IPS DF 6.9 (cell line): ENCODE measurements around the gene CEL.

Source experiments
- DNase-seq: peaks from one replicate; pipeline ENCODE4 v3.0.0-alpha.2; 2013; ENCODE audit warnings: low read depth, low spot score
- H3K27ac ChIP-seq: one replicate; pipeline ENCODE4 v1.5.1; 2013; ENCODE audit warnings: low read length, control low read depth
- H3K27me3 ChIP-seq: 2 replicates; pipeline ENCODE4 v1.6.1; 2013; ENCODE audit warnings: mild to moderate bottlenecking, low read length; ENCODE audit not compliant: control insufficient read depth, insufficient read depth
- H3K36me3 ChIP-seq: 2 replicates; pipeline ENCODE4 v1.6.1; 2013; ENCODE audit warnings: low read length; ENCODE audit not compliant: control insufficient read depth, insufficient read depth
- H3K4me1 ChIP-seq: 2 replicates; pipeline ENCODE4 v1.6.1; 2013; ENCODE audit warnings: low read length; ENCODE audit not compliant: control insufficient read depth, insufficient read depth
- H3K4me3 ChIP-seq: 2 replicates; pipeline ENCODE4 v1.5.1; 2013; ENCODE audit warnings: mild to moderate bottlenecking, low read length
- H3K9me3 ChIP-seq: 2 replicates; pipeline ENCODE4 v1.6.1; 2013; ENCODE audit warnings: low read length, inconsistent platforms; ENCODE audit not compliant: control insufficient read depth, insufficient read depth
- WGBS: extraction: QIAGEN DNeasy Blood & Tissue Kit; methylation state at CpG from one replicate; pipeline ENCODE4 v1.1.7; 2013; ENCODE audit warnings: mixed read lengths, missing lambda C conversion rate; ENCODE audit not compliant: insufficient read length, insufficient coverage; 5-methylcytosine and 5-hydroxymethylcytosine counted together

Gene CEL

DNA sequence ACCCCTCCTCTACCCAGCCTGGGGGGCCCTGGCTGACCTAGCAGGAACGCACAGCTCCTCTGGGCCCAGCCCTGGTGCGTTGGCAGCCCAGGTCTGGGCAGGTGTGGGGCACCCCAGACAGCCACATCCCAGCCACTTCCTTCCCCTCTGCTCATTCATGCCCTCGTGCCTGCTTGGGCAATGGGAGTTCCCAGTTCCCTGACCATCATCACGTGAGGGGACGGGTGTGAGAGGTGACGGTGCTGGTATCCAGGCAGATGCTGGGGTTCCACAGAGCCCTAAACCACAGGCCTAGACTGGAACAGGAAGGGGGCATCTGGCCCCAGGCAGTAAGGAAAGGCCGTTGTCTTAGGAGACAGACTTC, 50.9 kb downstream of the CEL start:
- peaks cover 4% of the 10 kb centered on the region; the same call in 1 of the 2 replicates for H3K36me3 ChIP-seq
- no peaks in the 10 kb centered on the region for H3K4me1 ChIP-seq
- H3K4me3 ChIP-seq, result no peak overlapping the region
- DNase-seq, result no peak
- H3K27ac ChIP-seq, result no peak overlapping the region
- H3K9me3 ChIP-seq, result no peaks in the 10 kb centered on the region
- WGBS, result no CpG with 5 or more reads among the region's 7 CpGs
- H3K27me3 ChIP-seq, result no peaks in the 10 kb centered on the region

- no peak overlapping the region for H3K4me3 ChIP-seq
- H3K27ac ChIP-seq, result no peak overlapping the region
These were observed 51.6 kb downstream of the CEL start for GRCh38 chr9:133113163-133113948.

GRCh38 chr9:133113949-133114885, 52.4 kb downstream of the CEL start:
- Histone ChIP-seq H3K9me3 (no peaks in the 10 kb centered on the region), H3K4me1 (no peaks in the 10 kb centered on the region), H3K36me3 (no peaks in the 10 kb centered on the region), H3K27me3 (0 out of 2 replicates have a peak, but pooled peaks cover 3% of the 10 kb centered on the region), H3K27ac (no peak overlapping the region), H3K4me3 (no peak overlapping the region)
- no CpG with 5 or more reads among the region's 20 CpGs for WGBS
- DNase-seq, result no peak

More at GRCh38 chr9:133113163-133113948, 51.6 kb downstream of the CEL start:
- H3K9me3 ChIP-seq, result no peaks in the 10 kb centered on the region
- H3K36me3 ChIP-seq, result no peaks in the 10 kb centered on the region
- no peaks in the 10 kb centered on the region for H3K27me3 ChIP-seq
- no peaks in the 10 kb centered on the region for H3K4me1 ChIP-seq
- WGBS, result no CpG with 5 or more reads among the region's 19 CpGs
- DNase-seq, result no peak

DNA sequence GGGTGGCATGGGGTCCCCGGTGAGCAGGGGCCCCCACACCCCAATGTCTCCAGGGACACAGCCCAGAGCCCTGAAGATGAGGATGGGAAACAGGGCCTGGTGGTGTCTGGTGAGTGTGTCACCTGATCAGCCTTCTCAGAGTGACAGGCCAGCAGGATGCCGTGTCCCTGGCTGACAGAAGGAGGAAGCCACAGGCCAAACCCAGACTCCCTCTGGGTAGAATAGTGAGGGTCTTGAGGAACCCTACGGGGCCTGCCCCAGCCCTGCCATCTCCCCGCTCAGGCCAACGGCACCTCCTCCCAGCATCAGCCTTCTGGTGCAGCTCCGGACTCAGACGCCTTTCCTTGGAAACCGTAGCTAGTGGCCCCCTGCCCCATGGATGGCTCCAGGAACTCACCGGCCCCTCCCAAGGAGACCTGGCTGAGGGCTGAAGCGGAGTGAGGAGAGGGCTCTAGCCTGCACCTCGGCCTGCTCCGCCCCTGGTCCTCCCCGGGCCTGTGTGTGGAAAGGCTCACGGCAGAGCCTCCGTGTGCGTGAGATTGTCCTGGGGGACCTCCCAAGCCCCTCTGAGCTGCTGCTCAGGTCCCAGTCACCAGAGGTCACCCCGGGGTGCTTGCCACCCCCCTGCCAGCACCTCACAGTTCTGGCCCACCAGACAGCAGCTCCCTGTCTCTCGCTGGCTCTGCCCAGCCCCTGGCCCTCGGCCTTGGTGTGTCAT, 53.3 kb downstream of the CEL start:
- no peaks in the 10 kb centered on the region for H3K9me3 ChIP-seq
- H3K27ac ChIP-seq, result no peak overlapping the region
- H3K36me3 ChIP-seq, result no peaks in the 10 kb centered on the region
- DNase-seq, result no peak
- peaks cover 2% of the 10 kb centered on the region for H3K4me1 ChIP-seq
- whole genome bisulfite sequencing, result no CpG with 5 or more reads among the region's 19 CpGs
- H3K27me3 ChIP-seq, result peaks cover 5% of the 10 kb centered on the region; the same call in 1 of the 2 replicates
- no peak overlapping the region for H3K4me3 ChIP-seq

- no peak overlapping the region for H3K4me3 ChIP-seq
- DNase-seq, result no peak
- no peak overlapping the region for H3K27ac ChIP-seq
- H3K9me3 ChIP-seq, result no peaks in the 10 kb centered on the region
- no peaks in the 10 kb centered on the region for H3K36me3 ChIP-seq
- no CpG with 5 or more reads among the region's 32 CpGs for WGBS
- peaks cover 5% of the 10 kb centered on the region; the same call in 1 of the 2 replicates for H3K27me3 ChIP-seq
- peaks cover 3% of the 10 kb centered on the region for H3K4me1 ChIP-seq
These were observed 54.0 kb downstream of the CEL start for GRCh38 chr9:133115604-133116345.

DNA sequence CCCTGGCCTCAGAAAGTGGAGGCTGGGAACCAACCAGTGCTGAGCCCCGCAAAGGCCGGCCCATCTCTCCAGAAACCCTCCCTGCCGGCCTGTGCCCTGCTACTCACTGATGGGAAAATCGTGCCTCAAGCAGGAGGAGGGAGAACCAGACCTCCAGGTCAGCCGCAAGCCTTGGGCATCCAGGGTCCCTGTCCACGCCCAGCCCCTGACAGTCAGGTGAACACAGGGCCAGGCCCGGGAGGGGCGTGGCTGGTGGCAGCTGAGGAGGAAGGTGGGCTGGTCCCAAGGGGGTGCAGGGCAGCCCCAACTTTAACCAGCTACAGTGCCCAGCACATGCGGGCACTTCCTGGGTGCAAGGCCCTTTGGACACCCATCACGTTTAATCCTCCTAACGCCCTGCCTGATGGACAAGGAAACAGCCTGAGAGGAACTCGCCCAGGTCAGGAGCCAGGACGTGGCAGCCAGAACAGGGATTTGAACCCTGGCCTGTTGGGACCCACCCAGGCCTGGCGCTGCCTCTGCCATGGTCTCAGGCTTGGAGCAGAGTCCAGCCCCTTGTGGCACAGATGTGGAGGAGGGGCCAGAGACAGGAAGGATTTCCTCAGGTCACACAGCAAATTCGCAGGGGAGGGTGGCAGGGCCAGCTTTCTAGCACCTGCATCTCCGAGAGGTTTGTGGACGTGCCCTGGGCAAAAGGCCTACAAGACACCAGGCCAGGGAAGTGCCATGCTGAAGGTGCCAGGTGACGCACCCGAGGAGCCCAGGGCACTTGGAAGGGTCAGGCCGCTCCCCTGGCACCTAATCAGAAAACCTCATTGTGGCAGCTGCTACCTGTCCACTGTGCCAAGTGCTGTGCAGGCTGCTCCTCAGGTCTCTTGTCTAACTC, 54.8 kb downstream of the CEL start:
- peaks cover 5% of the 10 kb centered on the region; the same call in 1 of the 2 replicates for H3K27me3 ChIP-seq
- DNase-seq, result no peak
- no peak overlapping the region for H3K27ac ChIP-seq
- H3K9me3 ChIP-seq, result no peaks in the 10 kb centered on the region
- no CpG with 5 or more reads among the region's 20 CpGs for WGBS
- no peak overlapping the region for H3K4me3 ChIP-seq
- peaks cover 3% of the 10 kb centered on the region for H3K4me1 ChIP-seq
- no peaks in the 10 kb centered on the region for H3K36me3 ChIP-seq

GRCh38 chr9:133117271-133118178, 55.7 kb downstream of the CEL start:
- Histone ChIP-seq H3K27ac (no peak overlapping the region), H3K4me3 (no peak overlapping the region), H3K36me3 (no peaks in the 10 kb centered on the region), H3K4me1 (peaks cover 3% of the 10 kb centered on the region), H3K27me3 (peaks cover 5% of the 10 kb centered on the region; the same call in 1 of the 2 replicates), H3K9me3 (no peaks in the 10 kb centered on the region)
- DNase-seq, result no peak
- whole genome bisulfite sequencing, result no CpG with 5 or more reads among the region's 18 CpGs

DNA sequence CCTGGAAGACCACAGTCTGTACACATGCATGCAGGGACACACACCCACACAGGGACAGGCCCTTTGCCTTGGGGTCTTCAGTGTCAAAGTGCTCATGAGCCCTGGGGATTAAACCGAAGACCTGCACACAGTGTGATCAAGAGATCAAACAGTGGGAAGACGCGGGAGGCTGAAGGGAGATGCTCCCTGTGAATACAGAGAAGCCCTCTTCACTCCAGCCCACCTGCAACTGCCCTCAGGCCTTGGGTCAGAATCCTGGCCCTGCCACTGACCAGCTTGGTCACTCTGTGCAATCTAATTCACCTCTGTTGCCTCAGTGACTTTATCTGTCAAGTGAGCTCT, 56.4 kb downstream of the CEL start:
- peaks cover 3% of the 10 kb centered on the region for H3K4me1 ChIP-seq

More for the DNA sequence above, 56.4 kb downstream of the CEL start:
- H3K27ac ChIP-seq, result no peak overlapping the region
- no peak for DNase-seq
- H3K4me3 ChIP-seq, result no peak overlapping the region
- no peaks in the 10 kb centered on the region for H3K36me3 ChIP-seq
- peaks cover 5% of the 10 kb centered on the region; the same call in 1 of the 2 replicates for H3K27me3 ChIP-seq
- WGBS, result no CpG with 5 or more reads among the region's 3 CpGs
- no peaks in the 10 kb centered on the region for H3K9me3 ChIP-seq
